GM12891 (cell line): ENCODE data around the gene SNTB2.
A peak's percentile ranks its signal among the peaks of the same experiment; 100 is the strongest.
"Not testable (repeated sequence)": the region's sequence is repeated elsewhere in the genome, so short reads cannot be mapped to it uniquely, and the experiment has no call there.

Experiments used
- DNase-seq: peaks from one replicate; pipeline ENCODE4 v3.0.0; 2011; ENCODE audit warnings: low spot score; ENCODE audit not compliant: insufficient read length
- FAIRE-seq: peaks from 2 replicates; lab custom pipeline; 2011; peaks lifted over from hg19 to GRCh38; lab: Jason Lieb, UNC
- PAX5 ChIP-seq: IDR thresholded peaks from 2 replicates; pipeline ENCODE4 v1.6.1; 2011; ENCODE audit warnings: low read length, moderate library complexity, mild to moderate bottlenecking; ENCODE audit not compliant: insufficient read depth, severe bottlenecking
- POLR2A ChIP-seq: IDR thresholded peaks from 2 replicates; pipeline ENCODE4 v1.6.1; 2011; ENCODE audit warnings: low read depth, low read length, control low read depth
- POLR2AphosphoS5 ChIP-seq: IDR thresholded peaks from 2 replicates; pipeline ENCODE4 v1.6.1; 2011; ENCODE audit warnings: low read depth, low read length, control low read depth
- POU2F2 ChIP-seq: IDR thresholded peaks from 2 replicates; pipeline ENCODE4 v1.6.1; 2011; ENCODE audit warnings: low read depth, mild to moderate bottlenecking, control low read depth, low read length, moderate library complexity
- SPI1 ChIP-seq: IDR thresholded peaks from 2 replicates; pipeline ENCODE4 v1.6.1; 2011; ENCODE audit warnings: low read depth, low read length, control low read depth
- TAF1 ChIP-seq: IDR thresholded peaks from 2 replicates; pipeline ENCODE4 v1.6.1; 2011; ENCODE audit warnings: low read depth, low read length, control low read depth

The SNTB2 gene

GRCh38 chr16:69250081-69250480 lies 63.1 kb downstream of the SNTB2 start:
- TF ChIP-seq POLR2A = no peak
- TF ChIP-seq POLR2AphosphoS5 = no peak
- no peak for TF ChIP-seq POU2F2
- no peak for TF ChIP-seq SPI1
- TF ChIP-seq TAF1 = no peak
- TF ChIP-seq PAX5 = no peak
- no peak for DNase-seq
- no peak for FAIRE-seq

GRCh38 chr16:69253870-69254341 lies 66.9 kb downstream of the SNTB2 start:
- FAIRE-seq = no peak
- DNase-seq = no peak
- no peak for TF ChIP-seq POLR2AphosphoS5
- no peak for TF ChIP-seq SPI1
- TF ChIP-seq POLR2A = no peak
- no peak for TF ChIP-seq PAX5
- no peak for TF ChIP-seq POU2F2
- TF ChIP-seq TAF1 = no peak

- FAIRE-seq, DNase-seq: not testable (repeated sequence)
These were observed 72.4 kb downstream of the SNTB2 start for GRCh38 chr16:69259428-69259764.

GRCh38 chr16:69260019-69260418 lies 73.1 kb downstream of the SNTB2 start:
- no peak for DNase-seq
- peak; percentile 45 for FAIRE-seq
- no peak for TF ChIP-seq SPI1
- TF ChIP-seq POLR2AphosphoS5 = no peak
- no peak for TF ChIP-seq POU2F2
- TF ChIP-seq TAF1 = no peak
- TF ChIP-seq PAX5 = no peak
- TF ChIP-seq POLR2A = no peak

GRCh38 chr16:69260506-69260905 lies 73.5 kb downstream of the SNTB2 start:
- DNase-seq = no peak
- TF ChIP-seq POLR2A (no peak), TAF1 (no peak), PAX5 (no peak), POU2F2 (no peak), POLR2AphosphoS5 (no peak), SPI1 (no peak)
- FAIRE-seq = no peak

- TF ChIP-seq TAF1 = no peak
- FAIRE-seq = no peak
- DNase-seq = no peak
These were observed 79.5 kb downstream of the SNTB2 start for GRCh38 chr16:69266334-69267063.

GRCh38 chr16:69267633-69268032 lies 80.7 kb downstream of the SNTB2 start:
- DNase-seq = no peak
- FAIRE-seq = no peak
- TF ChIP-seq POLR2A = no peak
- no peak for TF ChIP-seq POU2F2
- no peak for TF ChIP-seq PAX5
- TF ChIP-seq POLR2AphosphoS5 = no peak
- no peak for TF ChIP-seq SPI1
- TF ChIP-seq TAF1 = no peak

GRCh38 chr16:69270395-69270794 lies 83.4 kb downstream of the SNTB2 start:
- DNase-seq = no peak
- no peak for TF ChIP-seq SPI1
- FAIRE-seq = no peak

- TF ChIP-seq POLR2AphosphoS5 = no peak
- TF ChIP-seq SPI1 = no peak
- TF ChIP-seq POU2F2 = no peak
- TF ChIP-seq POLR2A = no peak
- TF ChIP-seq TAF1 = no peak
- TF ChIP-seq PAX5 = no peak
- DNase-seq (no peak), FAIRE-seq (no peak)
These were observed 83.9 kb downstream of the SNTB2 start for GRCh38 chr16:69270831-69271230.

GRCh38 chr16:69273009-69273408 lies 86.0 kb downstream of the SNTB2 start:
- FAIRE-seq = no peak

GRCh38 chr16:69274699-69275235 lies 87.8 kb downstream of the SNTB2 start:
- TF ChIP-seq POLR2AphosphoS5 (no peak), TAF1 (no peak), SPI1 (no peak), POLR2A (no peak), POU2F2 (no peak), PAX5 (no peak)
- DNase-seq = no peak
- no peak for FAIRE-seq

More at GRCh38 chr16:69273009-69273408, 86.0 kb downstream of the SNTB2 start:
- TF ChIP-seq PAX5 (no peak), SPI1 (no peak), POLR2A (no peak), POLR2AphosphoS5 (no peak), TAF1 (no peak), POU2F2 (no peak)
- DNase-seq = no peak
